A673 (cell line): ENCODE data around the gene RXRA.

ENCODE experiments used
- CTCF ChIP-seq: fragments of 300-800, 200-600 bp; sonication (generic); conservative IDR thresholded peaks from 2 replicates; pipeline ENCODE4 v1.5.1; 2017; ENCODE audit warnings: low read depth, mild to moderate bottlenecking, antibody characterized with exemption, low read length, moderate library complexity, mixed read lengths
- EZH2 ChIP-seq: fragments of 200-600 bp; sonication (generic); IDR thresholded peaks from 2 replicates; pipeline ENCODE4 v1.6.1; 2017; ENCODE audit warnings: borderline replicate concordance, low read depth, mild to moderate bottlenecking, mixed read lengths, antibody characterized with exemption, low read length; ENCODE audit not compliant: poor library complexity, severe bottlenecking

- no peak for TF ChIP-seq CTCF
- no peak for TF ChIP-seq EZH2
Observed at GRCh38 chr9:134355158-134355557, 28.9 kb downstream of the RXRA start.
